Muscle layer of duodenum (tissue), 2 donors: ENCODE measurements around the gene GRM8.

Source experiments
- H3K27ac ChIP-seq: one replicate; pipeline ENCODE4 v1.7.0; 2013; ENCODE audit warnings: mild to moderate bottlenecking, low read length
- H3K27me3 ChIP-seq: one replicate; pipeline ENCODE4 v1.7.0; 2013; ENCODE audit warnings: low read depth, mild to moderate bottlenecking, control low read depth, low read length
- H3K36me3 ChIP-seq, 2 donors: one replicate each; pipeline ENCODE4 v1.7.0; 2013; ENCODE audit warnings: low read length in 2 of 2, control low read depth in 1 of 2, mild to moderate bottlenecking in 1 of 2; ENCODE audit not compliant: insufficient read depth in 2 of 2, control insufficient read depth in 1 of 2
- H3K4me1 ChIP-seq, 2 donors: one replicate each; pipeline ENCODE4 v1.7.0; 2013; ENCODE audit warnings: low read length in 2 of 2, mild to moderate bottlenecking in 2 of 2, control low read depth in 1 of 2, moderate library complexity in 1 of 2; ENCODE audit not compliant: insufficient read depth in 2 of 2, control insufficient read depth in 1 of 2
- H3K4me3 ChIP-seq, 2 donors: one replicate each; pipeline ENCODE4 v1.7.0; 2013; ENCODE audit warnings: low read length in 2 of 2, low read depth in 1 of 2, mild to moderate bottlenecking in 1 of 2
- H3K9me3 ChIP-seq, 2 donors: one replicate each; pipeline ENCODE4 v1.7.0; 2013; ENCODE audit warnings: low read length in 2 of 2, control low read depth in 1 of 2, mild to moderate bottlenecking in 1 of 2; ENCODE audit not compliant: control insufficient read depth in 1 of 2
- donor health status: healthy.

The GRM8 gene

GRCh38 chr7:126501617-126502016, 751.1 kb downstream of the GRM8 start:
- Histone ChIP-seq H3K4me3 (no peak overlapping the region), H3K4me1 (no peaks in the 10 kb centered on the region), H3K27me3 (no peaks in the 10 kb centered on the region)

GRCh38 chr7:126499481-126499880, 753.3 kb downstream of the GRM8 start:
- Histone ChIP-seq H3K36me3 (no peaks in the 10 kb centered on the region), H3K4me1 (no peaks in the 10 kb centered on the region), H3K27me3 (no peaks in the 10 kb centered on the region), H3K27ac (no peak overlapping the region), H3K4me3 (no peak overlapping the region), H3K9me3 (no peaks in the 10 kb centered on the region)

More at GRCh38 chr7:126501617-126502016, 751.1 kb downstream of the GRM8 start:
- Histone ChIP-seq H3K9me3 (no peaks in the 10 kb centered on the region), H3K36me3 (no peaks in the 10 kb centered on the region), H3K27ac (no peak overlapping the region)

GRCh38 chr7:126495733-126496132, 757.0 kb downstream of the GRM8 start:
- no peak overlapping the region for H3K27ac ChIP-seq
- H3K9me3 ChIP-seq: no peaks in the 10 kb centered on the region
- H3K36me3 ChIP-seq: no peaks in the 10 kb centered on the region
- no peaks in the 10 kb centered on the region for H3K4me1 ChIP-seq
- H3K27me3 ChIP-seq: no peaks in the 10 kb centered on the region
- H3K4me3 ChIP-seq: no peak overlapping the region

GRCh38 chr7:126495001-126495400, 757.7 kb downstream of the GRM8 start:
- Histone ChIP-seq H3K27ac (no peak overlapping the region), H3K9me3 (no peaks in the 10 kb centered on the region), H3K4me3 (no peak overlapping the region), H3K36me3 (no peaks in the 10 kb centered on the region), H3K27me3 (no peaks in the 10 kb centered on the region), H3K4me1 (no peaks in the 10 kb centered on the region)

GRCh38 chr7:126493801-126494200, 758.9 kb downstream of the GRM8 start:
- no peaks in the 10 kb centered on the region for H3K9me3 ChIP-seq
- no peaks in the 10 kb centered on the region for H3K4me1 ChIP-seq
- no peaks in the 10 kb centered on the region for H3K27me3 ChIP-seq
- no peak overlapping the region for H3K4me3 ChIP-seq
- H3K36me3 ChIP-seq: no peaks in the 10 kb centered on the region
- no peak overlapping the region for H3K27ac ChIP-seq

- Histone ChIP-seq H3K36me3 (no peaks in the 10 kb centered on the region), H3K4me1 (no peaks in the 10 kb centered on the region), H3K4me3 (no peak overlapping the region), H3K27me3 (no peaks in the 10 kb centered on the region), H3K9me3 (no peaks in the 10 kb centered on the region), H3K27ac (no peak overlapping the region)
These were observed 762.9 kb downstream of the GRM8 start for GRCh38 chr7:126489874-126490273.

- H3K27ac ChIP-seq: no peak overlapping the region
- H3K36me3 ChIP-seq: no peaks in the 10 kb centered on the region
- no peaks in the 10 kb centered on the region for H3K27me3 ChIP-seq
- H3K4me3 ChIP-seq: no peak overlapping the region
- H3K4me1 ChIP-seq: no peaks in the 10 kb centered on the region
- H3K9me3 ChIP-seq: no peaks in the 10 kb centered on the region
These were observed 764.9 kb downstream of the GRM8 start for GRCh38 chr7:126487728-126488442.

- Histone ChIP-seq H3K36me3 (no peaks in the 10 kb centered on the region), H3K9me3 (no peaks in the 10 kb centered on the region)
These were observed 765.9 kb downstream of the GRM8 start for GRCh38 chr7:126486806-126487205.

GRCh38 chr7:126485791-126486190, 767.0 kb downstream of the GRM8 start:
- Histone ChIP-seq H3K9me3 (no peaks in the 10 kb centered on the region), H3K27ac (no peak overlapping the region), H3K4me3 (no peak overlapping the region), H3K27me3 (no peaks in the 10 kb centered on the region), H3K4me1 (no peaks in the 10 kb centered on the region), H3K36me3 (no peaks in the 10 kb centered on the region)

More at GRCh38 chr7:126486806-126487205, 765.9 kb downstream of the GRM8 start:
- Histone ChIP-seq H3K27me3 (no peaks in the 10 kb centered on the region), H3K27ac (no peak overlapping the region), H3K4me3 (no peak overlapping the region), H3K4me1 (no peaks in the 10 kb centered on the region)

GRCh38 chr7:126483972-126484371, 768.8 kb downstream of the GRM8 start:
- no peaks in the 10 kb centered on the region for H3K27me3 ChIP-seq
- no peaks in the 10 kb centered on the region for H3K9me3 ChIP-seq
- H3K27ac ChIP-seq: no peak overlapping the region

GRCh38 chr7:126472825-126473224, 779.9 kb downstream of the GRM8 start:
- Histone ChIP-seq H3K4me3 (no peak overlapping the region), H3K36me3 (no peaks in the 10 kb centered on the region)

More at GRCh38 chr7:126483972-126484371, 768.8 kb downstream of the GRM8 start:
- H3K36me3 ChIP-seq: no peaks in the 10 kb centered on the region
- no peak overlapping the region for H3K4me3 ChIP-seq
- H3K4me1 ChIP-seq: no peaks in the 10 kb centered on the region

GRCh38 chr7:126462405-126462804, 790.3 kb downstream of the GRM8 start:
- Histone ChIP-seq H3K36me3 (no peaks in the 10 kb centered on the region), H3K27ac (no peak overlapping the region), H3K4me3 (no peak overlapping the region), H3K27me3 (no peaks in the 10 kb centered on the region), H3K9me3 (no peaks in the 10 kb centered on the region), H3K4me1 (no peaks in the 10 kb centered on the region)

More at GRCh38 chr7:126472825-126473224, 779.9 kb downstream of the GRM8 start:
- no peaks in the 10 kb centered on the region for H3K27me3 ChIP-seq
- no peak overlapping the region for H3K27ac ChIP-seq
- no peaks in the 10 kb centered on the region for H3K4me1 ChIP-seq
- H3K9me3 ChIP-seq: peaks cover 0 to 8% of the 10 kb centered on the region in 2 donors
